ENCODE data around the gene ZNRD2. TPM values are rescaled to one million over a fixed set of nuclear protein-coding genes. Genes with fewer than 3 reads are reported as not detected.

Gene ZNRD2
- total and polyA plus RNA-seq, 2 of the 8 experiments (the other 6 are each of a cell fraction or from before 2014, with no cell fraction given), result 53.4 to 125 TPM

DNA sequence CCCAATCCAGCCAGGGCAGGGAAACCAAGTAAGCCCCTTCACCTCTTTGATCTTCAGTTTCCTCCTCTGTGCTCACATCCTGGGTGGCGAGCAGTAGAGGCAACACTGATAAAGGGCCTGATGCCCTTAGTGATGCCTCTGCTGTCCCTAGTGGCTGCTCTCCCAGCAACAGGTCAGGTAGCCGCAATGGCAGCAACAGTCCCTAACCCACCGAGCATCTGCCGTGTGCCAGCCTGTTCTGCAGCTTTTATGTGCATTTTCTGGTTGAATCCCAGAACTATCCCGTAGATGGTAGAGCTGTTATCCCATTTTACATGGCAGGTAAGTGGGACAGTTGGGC is 40.1 kb upstream of the ZNRD2 start:
- peaks cover 0 to 3% of the 10 kb centered on the region in 2 experiments; a peak in 1 of 4 replicates for H3K79me2 ChIP-seq (ENCODE audit: control insufficient read depth in 1 of 2, insufficient read depth in 2 of 2, low read length in 2 of 2)
- H3K18ac ChIP-seq (ENCODE audit: extremely low read depth, low read length), result no peak overlapping the region
- no peak overlapping the region for H2AFZ ChIP-seq (ENCODE audit: low read length)
- no peak overlapping the region for H4K5ac ChIP-seq (ENCODE audit: insufficient read length, low read depth, low read length)
- H4K8ac ChIP-seq (ENCODE audit: extremely low read depth, insufficient read depth, low read length), result no peak overlapping the region; the same call in 1 of the 2 replicates
- no peak overlapping the region for H2BK12ac ChIP-seq (ENCODE audit: low read depth, low read length)
- no peak overlapping the region for H2BK15ac ChIP-seq (ENCODE audit: low read length)
- peaks cover 0 to 7% (median 5%) of the 10 kb centered on the region in 4 experiments; a peak in 5 of 7 replicates for H3K4me1 ChIP-seq (replicated peaks in 1 of 4; ENCODE audit: control insufficient read depth in 3 of 4, insufficient read depth in 4 of 4, low read length in 3 of 4)
- no peak overlapping the region for H3K14ac ChIP-seq (ENCODE audit: insufficient read length)
- H3K79me1 ChIP-seq (ENCODE audit: low read depth, low read length), result no peaks in the 10 kb centered on the region; the same call in 1 of the 2 replicates
- peaks cover 0 to 23% of the 10 kb centered on the region in 2 experiments for H4K20me1 ChIP-seq (replicated peaks in 1 of 2; ENCODE audit: control insufficient read depth in 1 of 2, insufficient read depth in 2 of 2, low read length in 2 of 2)
- H3K27ac ChIP-seq (ENCODE audit: low read depth, low read length), result no peak overlapping the region
- ChIA-PET CTCF (ENCODE audit: partially characterized antibody) (interaction anchor here (0.5 to 6.1 kb wide), 21 partner anchors 9 to 256 kb away, joined by 3 to 31 read pairs (median 4); partner anchors contain the start of genes EHBP1L1, FAM89B, LTBP3 and ZNRD2), POLR2A (ENCODE audit: partially characterized antibody) (interaction anchor here (1.0 to 7.7 kb wide), 9 partner anchors 9 to 114 kb away, joined by 3 to 62 read pairs (median 6); partner anchors contain the start of gene EHBP1L1)
- H2BK120ac ChIP-seq (replicated peaks; ENCODE audit: low read depth, low read length), result no peak overlapping the region
- no peaks in the 10 kb centered on the region for H3K27me3 ChIP-seq (replicated peaks in 1 of 4; ENCODE audit: control insufficient read depth in 3 of 4, extremely low read depth in 1 of 4, insufficient read depth in 3 of 4, low read length in 3 of 4)
- DNase-seq (ENCODE audit: low read depth in 1 of 2, low spot score in 2 of 2) (no peak), FAIRE-seq (no peak)
- H4K91ac ChIP-seq (replicated peaks; ENCODE audit: insufficient read length, low read length), result no peak overlapping the region
- no peak overlapping the region for H2BK5ac ChIP-seq (ENCODE audit: low read depth, low read length)
- H3K9ac ChIP-seq (replicated peaks in 1 of 4; ENCODE audit: extremely low read depth in 1 of 4, low read depth in 3 of 4, low read length in 3 of 4), result no peak overlapping the region
- H3K4ac ChIP-seq (replicated peaks; ENCODE audit: insufficient read length, low read depth, low read length), result no peak overlapping the region
- H3K9me3 ChIP-seq (ENCODE audit: insufficient read depth in 2 of 2, low read depth in 1 of 2, low read length in 1 of 2), result no peaks in the 10 kb centered on the region
- WGBS, 2 experiments (ENCODE audit: extremely low coverage in 1 of 2, insufficient coverage in 1 of 2, insufficient read length in 1 of 2, insufficient replicate concordance in 2 of 2, low coverage in 1 of 2, low lambda C conversion rate in 2 of 2, missing lambda C conversion rate in 1 of 2), result 87% methylated on average over 5 of the region's 5 CpGs; no CpG with 5 or more reads in 1 of the 2 experiments
- no peak overlapping the region for H3K4me3 ChIP-seq (ENCODE audit: extremely low read depth in 1 of 4, insufficient read depth in 2 of 4, low read depth in 3 of 4, low read length in 4 of 4)
- peaks cover 7% of the 10 kb centered on the region; the same call in 1 of the 2 replicates for H3K23me2 ChIP-seq (ENCODE audit: low read depth, low read length)
- no peak overlapping the region for H2BK20ac ChIP-seq (ENCODE audit: low read length)
- no peak overlapping the region for H3K56ac ChIP-seq (replicated peaks; ENCODE audit: insufficient read length, low read depth, low read length)
- no peak overlapping the region for H3K23ac ChIP-seq (ENCODE audit: insufficient read length)
- H3K4me2 ChIP-seq (ENCODE audit: insufficient read depth in 1 of 2, low read depth in 2 of 2, low read length in 2 of 2), result no peak overlapping the region
- no peak overlapping the region for H2AK5ac ChIP-seq (ENCODE audit: low read depth, low read length)
- H3K36me3 ChIP-seq (ENCODE audit: control insufficient read depth in 2 of 4, insufficient read depth in 4 of 4, low read length in 3 of 4), result peaks cover 2 to 24% (median 17%) of the 10 kb centered on the region in 4 experiments
- TF ChIP-seq ASH2L (IDR thresholded peaks at IDR 0.05; ENCODE audit: low read length) (no peak), POLR2AphosphoS5 (IDR thresholded peaks at IDR 0.05; ENCODE audit: low read depth, low read length) (no peak), SP2 (IDR thresholded peaks at IDR 0.05; ENCODE audit: low read length) (no peak), EGR1 (IDR thresholded peaks at IDR 0.05; ENCODE audit: borderline replicate concordance, low read depth, low read length) (no peak), CHD2 (IDR thresholded peaks at IDR 0.05; ENCODE audit: low read length) (no peak), BRCA1 (IDR thresholded peaks at IDR 0.05; ENCODE audit: low read depth, low read length) (no peak), RAD21 (IDR thresholded peaks at IDR 0.05 in 1 of 2, conservative IDR thresholded peaks at IDR 0.05 in 1 of 2; ENCODE audit: low read depth in 2 of 2, low read length in 2 of 2) (peak; percentile 5 to 46; a peak in 2 of 4 replicates), KDM1A (IDR thresholded peaks at IDR 0.05; ENCODE audit: borderline replicate concordance, low read length) (no peak), SIRT6 (IDR thresholded peaks at IDR 0.05; ENCODE audit: low read length) (no peak), PHF8 (conservative IDR thresholded peaks at IDR 0.05; ENCODE audit: low read depth, low read length) (no peak), NRF1 (IDR thresholded peaks at IDR 0.05; ENCODE audit: low read depth, low read length) (no peak), MAFK (IDR thresholded peaks at IDR 0.05; ENCODE audit: low read depth, low read length) (no peak)
- TF ChIP-seq, protein P1, sequence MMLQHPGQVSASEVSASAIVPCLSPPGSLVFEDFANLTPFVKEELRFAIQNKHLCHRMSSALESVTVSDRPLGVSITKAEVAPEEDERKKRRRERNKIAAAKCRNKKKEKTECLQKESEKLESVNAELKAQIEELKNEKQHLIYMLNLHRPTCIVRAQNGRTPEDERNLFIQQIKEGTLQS (IDR thresholded peaks at IDR 0.05; ENCODE audit: insufficient read depth, low read depth, low read length), result no peak
